Measurements from ENCODE around the gene HOXA4.

The HOXA4 gene

DNA sequence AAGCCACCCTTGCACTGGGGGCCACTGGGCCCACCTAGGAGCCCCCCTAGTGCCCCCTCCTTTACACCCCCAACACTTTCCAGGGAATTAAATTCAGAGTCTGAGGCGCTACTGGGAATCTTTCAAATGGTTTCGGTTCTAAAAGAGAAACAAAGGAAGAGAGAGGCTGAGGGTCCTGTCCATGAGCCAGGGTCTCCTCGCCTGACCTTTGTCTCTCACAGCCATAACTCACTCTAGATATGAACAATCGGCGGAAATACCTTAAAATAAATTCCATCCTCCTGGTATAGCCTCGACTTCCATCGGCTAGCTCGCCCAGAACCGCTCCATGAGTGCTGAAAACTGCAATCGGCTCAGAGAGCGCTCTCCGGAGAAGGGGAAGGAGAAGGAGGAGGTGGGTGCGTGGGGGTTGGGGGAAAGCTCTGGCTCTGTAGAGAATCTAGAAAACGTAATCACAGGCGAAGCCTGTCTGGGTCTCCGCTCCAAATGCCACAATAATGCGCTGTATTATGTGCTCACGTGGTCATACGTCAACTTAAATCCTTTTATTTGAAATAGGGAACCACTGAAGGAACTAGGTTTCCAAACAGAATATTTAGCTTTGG lies 12.6 kb downstream of the HOXA4 start:
- H3K4me3 ChIP-seq (ENCODE audit: low read depth, low read length), result peak overlapping the region; percentile 32
- in situ Hi-C loops (cut with HindIII; ENCODE audit: low pct_ligation_motif_present, low sequenced_read_pairs), result no loop called here
- TF ChIP-seq CTCF (IDR thresholded peaks at IDR 0.05; ENCODE audit: low read depth, low read length, missing control alignments), result no peak
- DNase-seq, result no peak
- no peak overlapping the region for H3K27ac ChIP-seq
- peaks cover 91% of the 10 kb centered on the region for H3K27me3 ChIP-seq (replicated peaks)
- H3K36me3 ChIP-seq (replicated peaks), result no peaks in the 10 kb centered on the region

DNA sequence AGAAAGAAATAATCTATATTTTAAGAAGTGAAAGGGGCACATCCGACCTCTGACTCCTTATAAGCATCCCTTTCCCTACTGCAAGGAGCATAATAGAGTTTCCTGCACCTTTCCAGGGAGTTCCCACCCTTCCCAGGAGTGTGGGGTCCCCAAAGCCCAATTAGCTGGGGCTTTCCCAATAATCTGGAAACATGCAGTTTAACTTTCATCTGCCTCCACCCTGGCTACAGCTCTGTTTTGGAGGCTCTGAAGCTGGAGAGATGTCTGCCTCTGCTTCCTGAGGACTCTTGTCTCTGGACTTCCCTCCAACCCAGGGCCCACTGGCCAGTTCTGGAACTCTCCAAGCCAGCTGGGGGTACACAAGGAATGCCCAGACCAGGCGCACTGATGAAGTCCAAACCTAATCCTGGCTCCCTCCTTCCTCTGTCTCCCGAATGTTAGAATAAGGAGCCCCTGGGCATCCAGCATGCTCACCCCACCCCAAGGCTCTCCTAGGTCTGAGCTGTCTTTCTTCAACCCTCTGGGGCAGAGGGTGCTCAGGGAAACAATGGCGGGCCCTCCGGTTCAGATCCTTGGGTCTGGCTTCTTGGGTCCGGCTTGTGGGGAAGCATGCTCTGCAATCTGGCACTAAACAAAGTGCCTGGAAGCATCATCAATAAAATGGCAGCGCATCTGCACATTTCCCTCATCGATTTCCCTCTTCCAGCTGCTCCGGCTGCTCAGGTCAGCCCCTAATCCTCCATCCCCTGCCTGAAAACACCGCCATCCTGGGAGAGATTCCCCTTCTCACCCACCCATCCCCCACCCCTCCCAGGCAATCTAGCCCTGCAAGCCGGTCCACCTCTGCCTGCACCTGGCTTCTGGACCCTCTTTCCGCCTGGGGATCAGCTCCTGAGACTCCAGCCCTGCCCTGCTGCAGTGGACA lies 13.3 kb downstream of the HOXA4 start:
- no peak overlapping the region for H3K27ac ChIP-seq
- in situ Hi-C loops (cut with HindIII; ENCODE audit: low pct_ligation_motif_present, low sequenced_read_pairs), result no loop called here
- no peaks in the 10 kb centered on the region for H3K36me3 ChIP-seq (replicated peaks)
- TF ChIP-seq CTCF (IDR thresholded peaks at IDR 0.05; ENCODE audit: low read depth, low read length, missing control alignments), result no peak
- H3K4me3 ChIP-seq (ENCODE audit: low read depth, low read length), result peak overlapping the region; percentile 32
- H3K27me3 ChIP-seq (replicated peaks), result peaks cover 91% of the 10 kb centered on the region
- no peak for DNase-seq

DNA sequence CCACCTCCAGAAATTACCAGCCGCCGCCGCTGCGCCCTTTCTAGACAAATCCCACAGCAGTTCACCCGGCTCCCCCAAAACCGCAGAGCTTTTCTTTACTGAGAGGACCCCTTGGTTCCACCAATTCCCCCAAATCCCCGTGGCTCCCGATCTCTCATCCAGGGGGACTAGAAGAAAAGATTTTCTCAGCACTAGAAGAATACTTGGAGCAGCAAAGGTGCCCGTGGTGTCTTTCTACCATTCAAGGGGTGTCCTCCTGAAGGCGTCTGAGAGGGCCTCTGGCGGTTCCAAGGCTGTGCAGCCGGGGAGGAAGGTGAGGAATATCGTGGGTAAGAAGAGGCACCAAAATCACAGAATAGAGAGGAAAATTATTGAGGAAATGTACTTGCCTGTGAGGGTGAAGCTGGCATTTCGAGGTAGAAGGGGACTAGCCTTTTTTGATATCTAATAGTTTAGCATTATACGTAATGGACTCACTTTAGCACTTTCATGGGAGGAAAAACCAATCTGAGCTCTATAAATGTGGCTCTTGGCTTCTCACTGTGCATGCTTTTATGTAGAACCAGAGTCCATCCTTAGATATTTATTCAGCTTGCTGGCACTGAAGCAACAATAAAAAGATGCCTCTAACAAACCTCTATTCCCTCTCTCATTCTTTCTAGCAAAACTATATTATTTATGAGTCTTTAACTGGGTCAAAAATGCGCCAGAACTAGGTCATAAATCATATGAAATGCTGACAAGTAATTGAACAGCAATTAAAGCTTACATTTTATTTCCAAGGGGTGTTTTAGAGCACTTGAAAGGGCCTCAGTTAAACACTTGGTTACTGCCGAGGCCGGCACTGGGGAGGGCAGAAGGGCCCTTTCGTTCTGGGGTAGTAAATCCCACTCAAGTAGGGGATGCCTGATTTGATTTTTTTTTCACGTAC lies 14.3 kb downstream of the HOXA4 start:
- H3K36me3 ChIP-seq (replicated peaks), result no peaks in the 10 kb centered on the region
- DNase-seq, result no peak
- in situ Hi-C loops (cut with HindIII; ENCODE audit: low pct_ligation_motif_present, low sequenced_read_pairs), result no loop called here
- no peak overlapping the region for H3K27ac ChIP-seq
- peaks cover 91% of the 10 kb centered on the region for H3K27me3 ChIP-seq (replicated peaks)
- H3K4me3 ChIP-seq (ENCODE audit: low read depth, low read length), result peak overlapping the region; percentile 44
- no peak for TF ChIP-seq CTCF (IDR thresholded peaks at IDR 0.05; ENCODE audit: low read depth, low read length, missing control alignments)

DNA sequence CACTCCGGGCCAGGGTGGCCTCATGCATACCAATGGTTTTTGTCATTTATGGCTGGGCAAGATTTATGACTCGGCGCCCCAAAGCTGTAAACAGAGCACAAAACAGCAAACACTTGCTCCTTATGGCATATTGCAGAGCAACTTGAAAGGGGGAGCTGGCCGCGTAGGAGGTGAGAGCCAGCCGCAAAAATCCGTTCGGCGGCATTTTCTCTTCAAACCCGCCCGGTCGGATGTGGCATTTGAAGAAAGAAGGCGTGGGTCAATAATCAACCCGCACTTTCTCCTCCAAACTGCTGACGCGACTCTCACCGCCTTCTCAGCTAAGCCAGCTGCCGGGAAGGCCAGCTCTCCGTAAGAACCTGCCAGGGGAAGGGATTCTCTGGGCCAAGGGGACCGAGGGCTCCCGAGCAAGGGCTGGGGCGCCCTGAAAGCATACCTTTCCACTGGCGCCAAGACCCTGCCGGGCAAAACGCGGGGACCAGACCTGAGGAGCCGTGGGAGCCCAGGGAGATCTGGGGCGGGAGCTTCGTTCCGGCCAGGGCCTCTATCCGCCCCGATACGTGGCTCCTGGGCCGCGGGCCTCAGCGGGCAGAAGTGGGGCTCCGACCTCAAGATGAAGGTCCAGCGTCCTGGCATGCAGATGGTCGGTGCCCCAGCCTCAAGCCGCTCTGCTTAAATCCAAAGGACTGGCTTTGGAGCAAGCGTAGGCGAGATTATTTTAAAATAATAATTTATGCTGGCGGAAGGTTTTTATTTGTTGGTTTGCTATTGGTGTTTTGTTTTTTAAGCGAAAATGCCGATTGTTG lies 15.1 kb downstream of the HOXA4 start:
- Histone ChIP-seq H3K27me3 (replicated peaks) (peaks cover 91% of the 10 kb centered on the region), H3K36me3 (replicated peaks) (no peaks in the 10 kb centered on the region), H3K4me3 (ENCODE audit: low read depth, low read length) (peak overlapping the region; percentile 44), H3K27ac (no peak overlapping the region)
- in situ Hi-C loops (cut with HindIII; ENCODE audit: low pct_ligation_motif_present, low sequenced_read_pairs), result no loop called here
- no peak for TF ChIP-seq CTCF (IDR thresholded peaks at IDR 0.05; ENCODE audit: low read depth, low read length, missing control alignments)
- no peak for DNase-seq

- no peak for TF ChIP-seq CTCF (IDR thresholded peaks at IDR 0.05; ENCODE audit: low read depth, low read length, missing control alignments)
- Histone ChIP-seq H3K27me3 (replicated peaks) (peaks cover 92% of the 10 kb centered on the region), H3K27ac (no peak overlapping the region), H3K36me3 (replicated peaks) (no peaks in the 10 kb centered on the region), H3K4me3 (ENCODE audit: low read depth, low read length) (peak overlapping the region; percentile 44)
- DNase-seq, result no peak
- in situ Hi-C loops (cut with HindIII; ENCODE audit: low pct_ligation_motif_present, low sequenced_read_pairs), result no loop called here
These were observed 15.7 kb downstream of the HOXA4 start for GRCh38 chr7:27114881-27115220.
